HCEC 1CT (cell line): ENCODE data around the gene HES3.

ENCODE experiments used
- DNase-seq: peaks from one replicate; pipeline ENCODE4 v3.0.0-alpha.2; 2017

The HES3 gene, protein sequence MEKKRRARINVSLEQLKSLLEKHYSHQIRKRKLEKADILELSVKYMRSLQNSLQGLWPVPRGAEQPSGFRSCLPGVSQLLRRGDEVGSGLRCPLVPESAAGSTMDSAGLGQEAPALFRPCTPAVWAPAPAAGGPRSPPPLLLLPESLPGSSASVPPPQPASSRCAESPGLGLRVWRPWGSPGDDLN

GRCh38 chr1:6243993-6244392 is at the start of gene HES3:
TSS of gene HES3 (plus strand) at chr1:6244179. CDS start at chr1:6244366, 187 bp downstream.
- no peak for DNase-seq

DNA sequence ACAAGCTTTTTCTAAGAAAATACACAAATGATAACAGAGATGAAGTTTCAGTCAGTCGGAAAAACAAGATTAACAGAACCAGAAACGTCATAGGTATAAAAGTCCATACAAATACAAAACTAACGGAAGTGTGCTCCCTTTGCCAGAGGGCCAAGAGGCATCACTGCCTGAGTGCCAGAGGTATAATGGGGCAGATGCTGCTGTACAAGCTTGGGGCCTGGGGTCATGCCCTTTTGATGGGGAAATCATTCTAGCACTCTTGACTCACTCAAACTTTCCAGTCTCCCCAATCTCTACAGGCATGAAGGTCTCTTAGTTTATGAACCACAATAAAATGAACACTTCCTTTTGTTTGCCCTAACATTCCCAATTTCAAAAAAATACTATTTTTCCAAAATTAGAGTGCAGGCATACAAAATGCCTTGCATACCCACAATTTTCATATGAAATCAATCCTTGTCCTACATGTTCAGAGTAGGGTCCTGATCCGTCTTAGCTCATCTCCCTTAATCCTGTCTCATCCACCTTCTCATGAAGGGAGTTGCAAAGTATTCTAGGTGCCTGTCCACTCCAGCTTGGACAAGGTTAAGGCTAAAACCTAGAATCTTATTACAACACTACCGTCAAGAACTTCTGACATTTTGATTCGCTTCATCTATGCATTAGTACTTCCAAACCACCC is 46.1 kb upstream of the HES3 start:
- DNase-seq, result peak; percentile 44

GRCh38 chr1:6198646-6199297 is 45.2 kb upstream of the HES3 start:
- no peak for DNase-seq

- peak; percentile 100 for DNase-seq
Measured at GRCh38 chr1:6199298-6200187, 44.4 kb upstream of the HES3 start, which contains the start of gene RPL22. TSS of gene RPL22 (minus strand) at chr1:6199595. CDS start at chr1:6199573, 22 bp downstream.

GRCh38 chr1:6200188-6200809 is 43.7 kb upstream of the HES3 start:
- DNase-seq, result no peak

DNA sequence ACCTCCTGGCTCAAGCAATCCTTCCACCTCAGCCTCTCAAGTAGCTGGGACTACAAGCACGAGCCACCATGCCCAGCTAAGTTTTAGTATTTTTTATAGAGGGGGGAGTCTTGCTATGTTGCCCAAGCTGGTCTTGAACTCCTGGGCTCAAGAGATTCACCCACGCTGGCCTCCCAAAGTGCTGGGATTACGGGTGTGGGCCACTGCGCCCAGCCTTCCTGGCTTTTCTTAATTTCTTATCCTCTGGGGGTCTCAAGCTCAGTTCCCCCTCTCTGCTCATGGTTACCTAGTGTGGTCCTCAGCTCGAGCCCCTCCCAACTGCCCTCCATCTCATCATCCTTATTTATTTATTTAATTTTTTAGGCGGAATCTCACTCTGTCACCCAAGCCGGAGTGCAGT is 41.7 kb upstream of the HES3 start:
- no peak for DNase-seq

- DNase-seq, result peak; percentile 23
Measured at GRCh38 chr1:6205849-6206519, 38.0 kb upstream of the HES3 start, which contains the start of gene RNF207. TSS of gene RNF207 (plus strand) at chr1:6206119. CDS start at chr1:6206536, 417 bp downstream.

- DNase-seq, result no peak
Measured at GRCh38 chr1:6206520-6206855, 37.5 kb upstream of the HES3 start.

DNA sequence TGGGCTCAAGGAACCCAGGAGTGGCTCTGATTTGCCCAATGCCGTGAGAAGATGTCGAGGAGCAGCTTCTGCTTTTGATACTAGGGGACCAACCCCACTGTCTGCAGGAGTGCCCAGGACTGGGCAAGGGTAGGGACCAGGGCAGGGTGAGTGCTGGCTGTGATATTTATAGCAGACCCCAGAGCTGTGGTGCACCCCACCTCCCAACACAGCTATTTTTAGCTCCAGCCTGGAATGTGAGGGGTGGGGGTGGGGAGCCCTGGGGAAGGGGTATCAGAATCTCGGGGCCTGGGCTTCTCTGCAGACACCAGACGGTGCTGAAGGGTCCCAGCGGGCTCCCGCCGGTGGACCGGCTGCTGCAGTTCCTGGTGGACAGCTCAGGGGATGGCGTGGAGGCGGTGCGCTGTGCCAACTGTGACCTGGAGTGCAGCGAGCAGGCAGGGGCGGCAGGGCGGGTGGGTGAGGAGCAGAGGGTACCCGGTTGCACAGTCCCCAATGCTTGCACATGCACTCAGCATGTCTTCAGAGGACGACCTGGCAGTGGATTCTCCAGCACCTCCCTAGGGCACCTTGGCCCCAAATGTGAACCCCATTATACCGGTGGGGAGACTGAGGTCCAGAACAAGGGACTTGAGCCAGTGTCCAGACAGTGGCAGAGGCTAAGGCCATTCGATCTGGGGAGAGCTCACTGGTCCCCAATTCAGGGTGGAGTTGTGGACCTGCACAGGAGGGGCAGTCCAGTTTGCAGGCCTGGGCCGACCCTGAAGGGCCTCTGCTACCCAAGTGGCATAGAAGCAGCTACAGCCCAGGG is 36.7 kb upstream of the HES3 start:
- no peak for DNase-seq

DNA sequence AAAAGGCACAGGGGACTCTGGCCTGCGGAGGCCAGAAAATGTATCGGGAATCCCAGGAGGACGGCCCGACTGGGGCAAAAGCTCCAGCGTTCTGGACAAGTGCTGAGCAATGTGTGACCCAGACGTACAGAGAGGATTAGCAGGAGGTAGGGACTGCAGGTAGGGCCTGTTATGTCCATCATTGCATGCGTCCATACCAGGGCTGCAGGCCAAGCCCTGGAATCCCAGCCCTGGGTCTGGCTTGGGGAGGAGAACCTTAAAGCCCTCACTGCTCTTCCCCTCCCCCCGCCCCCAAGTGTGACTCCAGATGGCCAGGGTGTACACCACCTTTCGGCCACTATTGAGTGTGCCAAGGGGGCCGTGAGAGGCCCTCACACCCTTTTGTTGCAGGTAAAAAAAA is 36.1 kb upstream of the HES3 start:
- no peak for DNase-seq

- no peak for DNase-seq
Measured at GRCh38 chr1:6208723-6209660, 35.0 kb upstream of the HES3 start.

DNA sequence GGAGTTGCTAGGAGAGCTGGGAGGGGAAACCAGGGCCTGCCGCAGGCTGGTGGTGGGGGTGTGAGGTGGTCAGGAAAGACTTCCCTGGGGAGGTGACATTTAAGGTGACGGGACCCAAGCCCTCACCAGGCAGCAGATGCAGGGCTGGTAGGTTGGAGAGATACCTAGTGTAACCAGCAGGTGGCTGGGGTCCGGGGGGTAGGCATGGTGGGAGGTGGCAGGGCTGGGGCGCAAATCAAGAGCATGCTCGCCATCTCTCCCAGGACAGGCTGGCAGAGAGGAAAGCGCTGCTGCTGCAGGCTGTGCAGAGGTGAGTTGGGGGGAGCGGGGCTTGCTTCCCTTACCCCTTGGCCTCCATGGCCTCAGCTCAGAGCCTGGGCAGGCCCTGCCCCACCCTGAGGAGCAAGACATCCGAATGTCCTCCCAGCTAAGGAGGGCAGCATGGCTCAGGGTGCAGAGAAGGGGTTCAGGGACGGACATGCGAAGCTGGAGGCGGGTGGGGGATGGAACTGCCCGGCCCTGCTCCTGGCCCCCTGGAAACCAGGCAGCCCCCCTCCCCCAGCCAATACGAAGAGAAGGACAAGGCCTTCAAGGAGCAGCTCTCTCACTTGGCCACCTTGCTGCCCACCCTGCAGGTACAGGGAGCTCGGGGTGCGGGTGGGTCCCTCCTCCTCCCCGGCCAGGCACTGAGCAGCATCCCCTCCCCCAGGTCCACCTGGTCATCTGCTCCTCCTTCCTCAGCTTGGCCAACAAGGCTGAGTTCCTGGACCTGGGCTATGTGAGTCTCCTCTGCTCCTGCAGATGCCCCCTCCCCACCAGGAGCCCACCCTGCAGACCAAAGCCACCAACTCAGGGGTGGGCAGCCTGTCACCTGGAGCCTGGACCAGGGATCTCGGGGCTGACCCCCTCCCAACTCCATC is 34.1 kb upstream of the HES3 start:
- no peak for DNase-seq

DNA sequence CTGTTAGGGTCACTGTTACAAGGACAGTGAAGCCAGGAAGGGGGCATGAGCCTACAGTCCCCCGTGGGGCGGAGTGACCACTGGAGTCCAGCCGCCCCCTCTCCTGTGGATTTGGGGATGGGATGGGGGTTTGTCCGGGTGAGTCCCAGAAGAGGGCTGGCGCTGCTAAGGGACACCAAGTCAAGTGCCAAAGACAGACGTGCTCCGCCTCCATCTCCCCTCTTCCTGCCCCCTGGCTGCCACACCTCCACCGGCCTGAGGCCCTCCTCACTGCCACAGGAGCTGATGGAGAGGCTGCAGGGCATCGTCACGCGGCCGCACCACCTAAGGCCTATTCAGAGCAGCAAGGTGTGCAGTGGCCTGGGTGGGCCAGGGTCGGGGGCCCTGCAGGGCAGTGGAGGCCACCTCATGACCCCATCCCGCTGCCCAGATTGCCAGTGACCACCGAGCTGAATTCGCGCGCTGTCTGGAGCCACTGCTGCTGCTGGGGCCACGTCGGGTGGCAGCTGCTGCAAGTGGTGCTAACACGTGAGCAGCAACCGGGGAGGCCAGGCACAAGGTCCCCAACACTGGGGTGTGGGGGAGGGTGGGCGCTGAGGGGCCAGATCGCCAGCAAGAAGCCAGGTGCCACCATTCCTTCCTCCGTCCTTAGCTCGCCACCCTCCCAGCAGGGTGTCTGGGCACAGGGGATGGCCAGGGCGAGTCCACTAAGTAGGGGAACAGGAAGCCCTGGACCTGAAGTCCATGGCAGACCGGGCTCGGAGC is 33.2 kb upstream of the HES3 start:
- DNase-seq, result no peak

DNA sequence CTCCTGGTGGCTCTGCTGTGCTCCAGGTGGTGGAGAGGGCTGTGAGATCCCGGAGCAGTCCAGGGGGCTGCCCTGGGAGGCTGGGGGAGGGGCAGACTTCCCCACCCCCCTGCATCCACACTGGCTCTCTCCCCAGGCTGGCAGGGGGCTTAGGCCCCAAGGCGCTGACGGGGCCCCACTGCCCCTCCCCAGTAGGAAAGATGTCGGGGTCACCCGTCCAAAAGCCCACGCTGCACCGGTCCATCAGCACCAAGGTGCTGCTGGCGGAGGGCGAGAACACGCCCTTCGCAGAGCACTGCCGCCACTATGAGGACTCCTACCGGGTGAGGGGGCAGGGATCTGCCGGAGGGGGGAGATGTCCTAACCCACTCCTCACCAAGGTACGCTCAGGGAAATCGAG is 32.2 kb upstream of the HES3 start:
- DNase-seq, result no peak

DNA sequence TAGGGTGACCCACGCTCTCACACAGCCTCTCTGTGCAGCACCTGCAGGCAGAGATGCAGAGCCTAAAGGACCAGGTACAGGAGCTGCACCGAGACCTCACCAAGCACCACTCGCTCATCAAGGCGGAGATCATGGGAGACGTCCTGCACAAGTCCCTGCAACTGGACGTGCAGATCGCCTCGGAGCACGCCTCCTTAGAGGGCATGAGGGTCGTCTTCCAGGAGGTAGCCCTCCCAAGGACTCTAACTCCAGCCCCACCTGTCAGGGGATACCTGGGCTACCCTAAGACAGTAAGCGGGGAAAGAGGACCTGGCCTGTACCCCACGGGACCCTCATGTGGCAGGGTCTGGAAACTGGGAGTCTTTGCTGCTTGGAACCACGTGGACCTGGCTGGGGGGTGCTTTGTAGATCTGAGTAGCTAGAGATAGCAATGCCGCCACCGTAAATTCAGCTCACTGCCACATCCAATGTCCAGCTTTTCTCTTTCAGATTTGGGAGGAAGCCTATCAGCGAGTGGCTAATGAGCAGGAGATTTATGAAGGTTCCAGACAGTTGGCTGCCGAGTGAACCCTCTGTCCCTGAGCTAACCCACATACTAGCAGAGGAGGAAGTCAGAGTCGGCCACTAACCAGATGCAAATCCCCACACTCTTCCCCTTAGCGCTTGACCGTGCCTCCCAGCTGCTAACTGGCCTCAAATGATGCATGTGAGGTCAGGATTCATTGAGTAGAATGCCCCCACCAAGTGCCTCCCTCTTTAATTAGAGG is 31.6 kb upstream of the HES3 start:
- DNase-seq, result no peak

GRCh38 chr1:6218375-6219164 is 25.4 kb upstream of the HES3 start:
- no peak for DNase-seq
